Uterus (tissue), 2 donors: ENCODE measurements around the gene DOCK1.

ENCODE experiments used
- CTCF ChIP-seq, 4 experiments: fragments of 200-600 bp in 2 of 4; fragments of 450-650 bp in 2 of 4; sonication (generic) in 2 of 4; IDR thresholded peaks; one replicate each; pipeline ENCODE4 v1.5.1; 2016 to 2019; ENCODE audit warnings: antibody characterized with exemption in 4 of 4, mild to moderate bottlenecking in 2 of 4, moderate library complexity in 1 of 4
- POLR2A ChIP-seq, 2 donors: fragments of 450-650 bp; IDR thresholded peaks; one replicate each; pipeline ENCODE4 v1.6.1; 2016; ENCODE audit warnings: antibody characterized with exemption in 2 of 2, mild to moderate bottlenecking in 1 of 2, moderate library complexity in 1 of 2

- TF ChIP-seq CTCF (IDR thresholded peaks at IDR 0.05) (no peak), POLR2A (IDR thresholded peaks at IDR 0.05) (no peak)
These were observed 9.3 kb downstream of the DOCK1 start for GRCh38 chr10:126914561-126914960.
